A673 (cell line): ENCODE results near the gene CFD. TPM values are rescaled to one million over a fixed set of nuclear protein-coding genes. Genes with fewer than 3 reads are reported as not detected.

Experiments
- BruUV-seq: library from RNA; stranded (reverse); fragments of 400-500 nt; replicated peaks from 2 replicates; lab custom pipeline; 2021; lab: Mats Ljungman, UMichigan
- CTCF ChIA-PET: fragments of 300-600 bp; sonication (Branson Sonifier 250); formaldehyde crosslinking; loops from one replicate; lab custom pipeline; 2022; ENCODE audit warnings: antibody characterized with exemption; lab: Charles Lee
- POLR2A ChIA-PET: fragments of 300-600 bp; sonication (Branson Sonifier 250); formaldehyde crosslinking; loops from one replicate; lab custom pipeline; 2022; ENCODE audit warnings: antibody characterized with exemption; ENCODE audit not compliant: low non-redundant PET; lab: Charles Lee
- DNase-seq: peaks from one replicate; pipeline ENCODE4 v3.0.0-alpha.2; 2015; ENCODE audit warnings: low spot score
- H3K27ac ChIP-seq: fragments of 200-600 bp; sonication (generic); 2 replicates; pipeline ENCODE4 v1.5.1; 2016; ENCODE audit warnings: mixed run types, low read depth, mild to moderate bottlenecking, mixed read lengths, antibody characterized with exemption, low read length; ENCODE audit not compliant: poor library complexity, severe bottlenecking
- H3K27me3 ChIP-seq: fragments of 200-600 bp; sonication (generic); replicated peaks from 2 replicates; pipeline ENCODE4 v1.6.1; 2017; ENCODE audit warnings: mixed run types, low read depth, mild to moderate bottlenecking, mixed read lengths, antibody characterized with exemption, low read length; ENCODE audit not compliant: insufficient read depth, poor library complexity
- H3K36me3 ChIP-seq: fragments of 200-600 bp; sonication (generic); 2 replicates; pipeline ENCODE4 v1.6.1; 2016; ENCODE audit warnings: mixed run types, mild to moderate bottlenecking, mixed read lengths, antibody characterized with exemption, low read length; ENCODE audit not compliant: insufficient read depth, poor library complexity, severe bottlenecking
- H3K4me1 ChIP-seq: fragments of 200-600 bp; sonication (generic); 2 replicates; pipeline ENCODE4 v1.6.1; 2017; ENCODE audit warnings: mixed run types, mild to moderate bottlenecking, mixed read lengths, antibody characterized with exemption, low read length; ENCODE audit not compliant: insufficient read depth, poor library complexity, severe bottlenecking
- H3K4me3 ChIP-seq: fragments of 200-600 bp; sonication (generic); 2 replicates; pipeline ENCODE4 v1.5.1; 2016; ENCODE audit warnings: low read depth, mixed run types, mild to moderate bottlenecking, mixed read lengths, low read length; ENCODE audit not compliant: poor library complexity, severe bottlenecking
- H3K9me3 ChIP-seq: fragments of 200-600 bp; sonication (generic); 2 replicates; pipeline ENCODE4 v1.6.1; 2016; ENCODE audit warnings: mixed run types, low read depth, mild to moderate bottlenecking, mixed read lengths, antibody characterized with exemption, low read length; ENCODE audit not compliant: poor library complexity, severe bottlenecking
- EZH2 ChIP-seq: fragments of 200-600 bp; sonication (generic); IDR thresholded peaks from 2 replicates; pipeline ENCODE4 v1.6.1; 2017; ENCODE audit warnings: borderline replicate concordance, low read depth, mild to moderate bottlenecking, mixed read lengths, antibody characterized with exemption, low read length; ENCODE audit not compliant: poor library complexity, severe bottlenecking
- intact Hi-C: fragments of 100-400 bp; cut with micrococcal nuclease; formaldehyde crosslinking; loops from one replicate; pipeline ENCODE4 v1.10.0; 2022; ENCODE audit not compliant: unreplicated experiment
- total RNA-seq: library from RNA; stranded (reverse); gene quantifications from 2 replicates; pipeline ENCODE4 v1.2.3, GENCODE V29; 2021
- TF ChIP-seq, protein P1 (sequence below): fragments of 300-800, 200-600 bp; sonication (generic); conservative IDR thresholded peaks from 2 replicates; pipeline ENCODE4 v1.5.1; 2017; ENCODE audit warnings: low read depth, mild to moderate bottlenecking, antibody characterized with exemption, low read length, moderate library complexity, mixed read lengths

Gene CFD
- total RNA-seq, 1 experiment from 2014 or later = 1.1 TPM

DNA sequence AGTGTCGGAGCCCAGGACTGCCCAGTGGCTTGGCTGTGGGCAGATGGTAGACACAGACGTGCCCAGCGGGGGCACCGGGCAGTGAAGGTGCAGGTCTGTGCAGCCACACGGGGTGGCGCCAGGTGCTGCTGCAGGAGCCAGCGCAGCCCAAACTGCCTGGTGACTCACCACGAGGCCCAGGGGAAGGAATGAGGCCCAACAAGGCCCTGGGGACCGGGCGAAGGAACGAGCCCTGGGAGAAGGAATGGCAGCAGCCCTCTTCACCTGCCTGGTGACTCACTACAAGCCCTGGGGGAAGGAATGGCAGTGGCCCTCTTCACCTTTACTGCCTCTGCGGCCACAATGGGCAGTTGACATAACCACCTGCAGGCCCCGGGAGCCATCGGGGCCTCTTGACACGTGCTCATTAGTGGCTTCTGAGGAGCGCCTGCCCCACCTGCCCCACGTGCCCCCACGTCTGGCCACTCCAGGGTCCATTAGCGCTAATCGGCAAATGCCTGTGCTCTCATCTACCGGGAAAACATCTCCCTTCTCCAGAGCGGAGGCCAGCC is 24.3 kb downstream of the CFD start:
- Histone ChIP-seq H3K9me3 (no peaks in the 10 kb centered on the region), H3K36me3 (peaks cover 36% of the 10 kb centered on the region), H3K27me3 (no peaks in the 10 kb centered on the region), H3K27ac (no peak overlapping the region), H3K4me1 (no peaks in the 10 kb centered on the region), H3K4me3 (no peak overlapping the region)
- TF ChIP-seq, protein P1, sequence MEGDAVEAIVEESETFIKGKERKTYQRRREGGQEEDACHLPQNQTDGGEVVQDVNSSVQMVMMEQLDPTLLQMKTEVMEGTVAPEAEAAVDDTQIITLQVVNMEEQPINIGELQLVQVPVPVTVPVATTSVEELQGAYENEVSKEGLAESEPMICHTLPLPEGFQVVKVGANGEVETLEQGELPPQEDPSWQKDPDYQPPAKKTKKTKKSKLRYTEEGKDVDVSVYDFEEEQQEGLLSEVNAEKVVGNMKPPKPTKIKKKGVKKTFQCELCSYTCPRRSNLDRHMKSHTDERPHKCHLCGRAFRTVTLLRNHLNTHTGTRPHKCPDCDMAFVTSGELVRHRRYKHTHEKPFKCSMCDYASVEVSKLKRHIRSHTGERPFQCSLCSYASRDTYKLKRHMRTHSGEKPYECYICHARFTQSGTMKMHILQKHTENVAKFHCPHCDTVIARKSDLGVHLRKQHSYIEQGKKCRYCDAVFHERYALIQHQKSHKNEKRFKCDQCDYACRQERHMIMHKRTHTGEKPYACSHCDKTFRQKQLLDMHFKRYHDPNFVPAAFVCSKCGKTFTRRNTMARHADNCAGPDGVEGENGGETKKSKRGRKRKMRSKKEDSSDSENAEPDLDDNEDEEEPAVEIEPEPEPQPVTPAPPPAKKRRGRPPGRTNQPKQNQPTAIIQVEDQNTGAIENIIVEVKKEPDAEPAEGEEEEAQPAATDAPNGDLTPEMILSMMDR = no peak
- TF ChIP-seq EZH2 = no peak
- BruUV-seq = no TSS peak
- no peak for DNase-seq
- ChIA-PET POLR2A (interaction anchor here (0.7 kb wide), 1 partner anchor 117 kb away, joined by 4 read pairs; no protein-coding TSS in a partner anchor), CTCF (no interaction called here)
- intact Hi-C loops = no loop called here

DNA sequence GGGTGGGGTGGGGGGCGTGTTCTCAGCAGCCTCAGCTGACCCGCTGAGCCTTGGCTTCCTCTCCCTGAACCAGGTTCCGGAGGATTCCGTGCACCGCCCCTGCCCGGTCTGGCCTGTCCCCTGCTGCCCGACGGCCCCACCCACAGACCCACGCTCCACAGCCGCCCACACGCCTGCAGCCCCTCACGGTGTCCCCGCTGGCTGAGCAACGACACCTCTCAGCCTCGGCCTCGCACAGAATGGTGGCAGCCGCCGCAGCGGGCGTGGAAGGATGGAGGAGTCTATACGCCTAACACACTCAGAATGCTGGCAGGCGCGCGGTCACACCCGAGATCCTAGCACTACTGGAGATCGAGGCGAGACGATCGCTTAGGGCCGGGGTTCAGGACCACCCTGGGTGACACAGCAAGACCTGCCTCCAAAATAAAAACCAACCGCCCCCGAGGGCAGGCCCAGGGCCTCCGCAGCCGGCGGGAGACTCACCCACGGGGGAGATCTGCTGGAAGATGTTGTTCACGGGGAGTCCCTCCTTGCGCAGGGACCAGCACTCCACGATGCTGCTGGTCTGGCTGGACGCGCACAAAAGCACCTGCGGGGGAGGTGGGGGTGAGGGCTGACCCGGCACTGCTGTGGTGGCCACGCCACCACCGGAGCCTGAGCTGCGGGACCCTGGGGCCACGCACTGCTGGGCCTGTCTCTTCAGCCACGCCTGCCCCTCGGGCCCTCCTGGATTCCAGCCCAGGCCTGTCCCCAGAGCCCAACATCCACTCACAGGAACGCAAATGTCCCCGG is 25.2 kb downstream of the CFD start:
- H3K27ac ChIP-seq = no peak overlapping the region
- ChIA-PET POLR2A (no interaction called here), CTCF (no interaction called here)
- peaks cover 45% of the 10 kb centered on the region for H3K36me3 ChIP-seq
- no peak overlapping the region for H3K4me3 ChIP-seq
- H3K9me3 ChIP-seq = no peaks in the 10 kb centered on the region
- no peak for DNase-seq
- TF ChIP-seq, protein P1 = no peak
- TF ChIP-seq EZH2 = no peak
- no TSS peak for BruUV-seq
- intact Hi-C loops = no loop called here
- H3K27me3 ChIP-seq = no peaks in the 10 kb centered on the region
- H3K4me1 ChIP-seq = no peaks in the 10 kb centered on the region

DNA sequence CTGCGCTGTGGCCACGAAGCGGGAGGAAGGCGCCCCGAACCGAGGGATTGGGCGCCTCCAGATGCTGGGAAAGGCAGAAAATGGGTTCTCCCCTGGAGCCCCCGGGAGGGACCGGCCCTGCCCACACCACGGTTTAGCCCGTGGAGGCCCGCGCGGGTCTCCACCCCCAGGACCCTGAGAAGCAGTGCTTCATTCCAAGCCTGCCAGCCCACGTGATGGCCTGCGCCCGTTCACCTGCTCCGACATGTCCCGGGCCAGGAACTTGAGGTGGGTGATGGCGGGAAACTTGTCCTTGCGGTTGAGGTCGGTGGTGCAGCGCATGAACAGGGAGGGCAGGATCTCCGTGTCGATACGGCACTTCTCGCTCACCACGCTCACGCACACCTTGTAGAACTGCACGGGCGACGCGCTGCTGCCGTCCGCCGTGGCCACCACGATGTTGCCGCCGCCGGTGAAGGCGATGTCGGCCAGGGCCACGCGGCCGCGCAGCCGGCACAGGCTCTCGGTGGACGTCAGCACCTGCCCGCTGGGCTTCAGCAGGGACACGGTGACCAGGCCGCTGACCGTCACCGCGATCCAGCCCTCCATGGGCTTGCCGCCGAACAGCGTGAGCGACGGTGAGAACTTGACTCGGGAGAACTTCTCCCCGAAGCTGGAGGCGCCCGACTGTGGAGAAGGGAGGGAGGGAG is 26.2 kb downstream of the CFD start:
- CTCF ChIA-PET = no interaction called here
- POLR2A ChIA-PET = no interaction called here
- Histone ChIP-seq H3K9me3 (no peaks in the 10 kb centered on the region), H3K27ac (no peak overlapping the region), H3K36me3 (peaks cover 48% of the 10 kb centered on the region), H3K4me3 (no peak overlapping the region), H3K27me3 (no peaks in the 10 kb centered on the region), H3K4me1 (no peaks in the 10 kb centered on the region)
- BruUV-seq = no TSS peak
- intact Hi-C loops = no loop called here
- DNase-seq = no peak
- no peak for TF ChIP-seq EZH2
- TF ChIP-seq, protein P1 = no peak
